ENCODE results near the gene RFTN1.

Gene RFTN1

GRCh38 chr3:16295298-16295890 is 218.1 kb downstream of the RFTN1 start:
- DNase-seq, result no peak

DNA sequence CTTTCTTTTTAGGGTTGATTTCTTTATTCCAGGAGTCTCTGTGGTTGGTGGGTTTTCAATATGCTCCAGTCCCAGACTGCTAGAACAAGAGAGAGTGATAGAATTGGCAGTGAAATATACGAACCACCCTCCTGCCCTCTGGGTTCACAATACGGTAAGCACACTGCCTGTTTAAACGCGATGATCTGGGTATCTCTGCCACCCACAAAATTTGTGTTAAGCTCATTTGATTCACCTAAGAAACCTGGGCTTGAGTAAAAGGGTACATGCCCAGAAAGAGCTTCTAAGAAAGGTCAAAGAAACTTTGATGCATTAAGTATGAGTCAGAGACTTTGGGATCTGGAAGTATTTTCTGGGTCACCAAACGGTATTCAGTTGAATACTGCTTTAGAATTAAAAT is 218.7 kb downstream of the RFTN1 start:
- DNase-seq, result no peak

- DNase-seq, result no peak
Measured at GRCh38 chr3:16290827-16291196, 222.7 kb downstream of the RFTN1 start.

DNA sequence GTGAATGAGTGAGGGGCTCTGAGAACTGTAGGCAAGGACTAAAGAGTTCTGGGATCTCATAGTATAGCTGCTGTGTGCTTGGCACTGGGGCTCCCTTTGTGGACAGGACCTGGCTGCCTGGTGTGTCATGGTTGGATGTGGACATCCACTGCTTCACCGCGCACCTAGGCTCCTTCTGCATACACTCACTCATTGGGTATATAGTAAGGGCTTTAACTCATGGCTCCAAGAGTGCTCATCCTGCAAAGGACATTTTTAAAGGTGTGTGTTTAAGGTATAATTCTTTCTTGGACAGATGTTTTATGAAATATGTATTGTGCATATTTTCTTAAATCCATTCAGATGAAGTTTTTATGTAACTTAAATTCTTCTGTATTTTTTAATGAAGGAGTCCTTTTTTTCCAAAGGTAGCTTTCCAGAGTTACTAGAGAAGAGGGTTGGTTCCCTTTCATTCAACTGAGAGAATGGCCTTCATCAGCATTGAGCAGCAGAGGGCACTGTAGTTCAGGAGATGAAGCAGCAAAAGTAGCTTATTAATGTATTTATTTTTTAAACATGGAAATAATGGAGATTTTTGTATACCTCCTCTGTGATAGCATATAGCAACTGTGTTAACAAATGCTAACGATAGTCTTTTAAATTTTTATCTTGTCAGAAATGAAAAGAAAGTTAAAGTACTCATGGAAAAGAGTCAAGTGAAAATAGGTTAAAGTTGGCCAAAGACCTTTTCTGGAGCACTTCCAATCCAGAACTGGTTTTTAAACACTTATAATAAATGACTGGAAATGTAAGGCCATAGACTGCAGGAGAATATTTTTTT is 223.3 kb downstream of the RFTN1 start:
- DNase-seq, result peak; percentile 45

DNA sequence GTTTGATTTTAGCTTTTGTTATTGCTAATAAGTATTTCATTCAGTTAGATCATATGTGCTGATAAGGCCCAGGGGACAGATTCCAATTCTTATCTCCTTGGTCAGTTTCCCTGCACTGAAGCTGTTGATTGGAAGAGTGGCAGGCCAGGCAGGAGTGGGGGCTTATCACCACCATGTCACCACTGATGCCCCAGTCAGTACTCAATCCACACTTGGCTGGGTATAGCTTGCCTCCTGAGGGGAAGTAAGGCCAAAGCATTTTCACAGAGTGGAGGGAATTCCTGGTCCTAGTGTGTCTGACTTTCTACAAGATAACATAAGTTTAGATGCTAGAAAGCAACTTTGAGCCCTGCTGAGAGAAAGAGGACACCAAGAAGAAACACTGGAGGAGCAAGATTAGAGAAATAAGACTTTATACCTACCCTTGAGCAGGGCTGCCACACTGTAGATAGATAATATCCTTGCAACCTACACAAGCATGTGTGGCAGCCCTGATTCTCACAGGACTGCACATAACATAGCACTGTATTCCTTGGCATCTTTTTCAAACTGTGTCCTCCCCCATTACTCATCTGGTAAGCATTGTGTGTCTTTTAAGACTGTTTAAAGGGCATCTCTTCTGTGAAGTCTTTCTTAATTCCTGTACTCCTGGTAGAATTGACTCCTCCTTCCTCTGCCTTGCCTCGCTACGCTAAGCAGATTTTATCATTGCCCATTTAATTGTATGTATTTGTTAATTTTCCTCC is 224.2 kb downstream of the RFTN1 start:
- DNase-seq, result no peak

GRCh38 chr3:16288664-16289063 is 224.8 kb downstream of the RFTN1 start:
- DNase-seq, result no peak

GRCh38 chr3:16286751-16287543 is 226.6 kb downstream of the RFTN1 start:
- DNase-seq, result no peak

- DNase-seq, result peak; percentile 68
Measured at GRCh38 chr3:16286161-16286560, 227.3 kb downstream of the RFTN1 start.

DNA sequence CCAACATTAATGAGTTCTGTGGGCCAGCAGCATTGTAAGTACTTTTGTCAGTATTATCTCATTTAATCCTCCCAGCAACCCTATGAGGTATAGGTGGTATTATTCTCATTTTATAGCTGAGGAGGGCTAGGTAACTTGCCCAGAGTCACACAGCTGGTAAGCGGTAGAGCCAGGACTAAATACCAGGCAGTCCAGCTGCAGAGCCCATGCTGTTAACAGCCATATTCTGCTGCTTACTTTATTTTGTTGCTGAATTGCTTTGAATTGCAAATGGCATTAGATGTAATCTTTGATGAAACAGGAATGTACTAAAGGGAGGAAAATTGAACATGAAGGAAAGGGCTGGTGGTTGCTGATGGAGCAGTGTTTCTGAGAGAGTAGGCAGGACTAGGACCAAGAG is 228.9 kb downstream of the RFTN1 start:
- DNase-seq, result no peak

DNA sequence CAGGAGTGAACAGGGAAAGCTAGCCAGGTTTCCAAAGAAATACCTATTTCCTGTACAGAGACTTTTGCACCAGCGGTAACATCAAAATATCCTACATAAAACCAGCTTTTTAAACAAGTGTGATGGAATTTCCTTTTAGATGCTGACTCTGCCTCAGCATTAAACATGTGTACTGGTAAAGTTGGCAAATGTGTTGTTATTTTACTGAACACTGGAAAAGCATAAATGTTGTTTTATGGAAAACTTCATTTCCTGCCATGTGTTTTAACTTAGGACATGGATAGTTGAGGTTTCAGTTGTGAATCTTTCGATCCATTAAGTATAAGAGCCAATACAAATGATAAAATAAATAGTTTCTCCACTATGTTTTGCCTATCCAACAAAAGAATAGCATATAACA is 232.8 kb downstream of the RFTN1 start:
- DNase-seq, result no peak

DNA sequence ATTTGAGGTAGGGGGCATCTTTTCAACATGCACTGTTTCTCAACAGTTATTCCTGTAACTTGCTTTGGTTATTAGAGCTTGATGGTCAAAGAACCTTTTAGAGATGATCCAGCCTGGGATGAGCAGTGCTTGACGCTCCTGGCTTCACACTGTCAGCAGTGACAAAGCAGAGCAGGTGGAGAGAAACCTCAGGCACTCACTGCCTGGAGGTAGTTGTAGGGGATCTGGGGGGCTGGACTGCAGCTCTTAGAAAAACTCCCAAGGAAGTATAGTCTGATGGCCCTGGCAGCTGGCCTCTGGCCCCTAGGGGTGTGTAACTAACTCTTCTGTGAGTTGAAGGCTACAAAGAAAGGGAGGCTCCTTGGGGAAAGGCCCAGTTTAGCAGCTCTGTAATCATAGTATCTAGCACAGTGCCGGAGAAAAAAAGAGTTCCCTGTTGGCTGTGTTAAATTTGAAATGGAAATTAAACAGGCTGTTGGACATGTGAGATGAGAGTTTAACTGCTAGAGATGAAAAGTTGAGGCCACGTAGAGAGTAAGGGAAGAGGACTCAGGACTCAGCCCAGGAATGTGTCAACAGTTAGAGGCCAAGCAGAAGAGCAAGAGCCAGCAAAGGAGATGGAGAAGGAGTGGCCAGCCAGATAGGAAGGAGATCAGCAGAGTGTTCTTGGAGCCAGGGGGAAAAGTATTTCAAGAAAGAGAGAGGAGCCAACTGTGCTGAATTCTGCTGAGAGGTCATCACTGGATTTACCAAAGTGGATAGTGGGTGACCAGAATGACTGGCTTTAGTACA is 234.3 kb downstream of the RFTN1 start:
- no peak for DNase-seq

DNA sequence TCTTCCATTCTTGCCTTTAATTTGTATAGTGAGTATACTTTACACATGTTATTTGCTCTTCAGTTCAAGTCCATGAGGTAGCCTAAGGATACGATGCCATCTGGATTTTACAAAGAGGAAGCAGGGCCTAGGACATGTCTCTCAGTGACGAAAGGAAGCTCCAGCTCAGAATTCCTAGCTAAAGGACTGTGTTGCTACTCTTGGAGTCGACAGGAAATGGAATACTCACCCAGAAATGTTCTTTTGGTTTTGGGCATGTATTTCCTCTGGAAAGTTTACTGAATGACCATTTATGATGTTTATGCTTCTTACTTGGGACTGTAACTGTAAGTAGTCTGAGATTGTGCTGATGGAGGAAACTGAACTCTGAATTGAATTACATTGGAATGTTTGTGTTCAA is 236.0 kb downstream of the RFTN1 start:
- no peak for DNase-seq

GRCh38 chr3:16273867-16274266 is 239.6 kb downstream of the RFTN1 start:
- DNase-seq, result no peak

DNA sequence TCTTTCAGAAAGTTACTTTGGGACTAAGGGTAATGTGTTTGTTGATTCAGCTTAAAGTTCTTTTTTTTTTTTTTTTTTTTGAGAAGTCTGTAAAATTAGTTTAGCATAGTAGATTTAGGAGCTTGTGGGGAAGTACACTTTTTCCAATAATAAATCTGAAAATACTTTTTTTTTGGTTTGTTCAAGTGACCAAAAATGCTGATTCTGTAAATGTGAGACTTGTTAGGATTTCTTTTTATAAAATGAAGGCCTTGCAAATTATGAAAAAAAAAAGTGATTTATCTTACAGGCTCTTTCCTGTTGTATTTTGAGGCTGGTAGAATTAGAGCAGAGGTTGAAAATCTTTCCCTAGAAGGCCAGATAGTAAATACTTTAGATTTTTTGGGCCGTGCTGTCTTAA is 240.9 kb downstream of the RFTN1 start:
- DNase-seq, result no peak

GRCh38 chr3:16270855-16271254 is 242.6 kb downstream of the RFTN1 start:
- DNase-seq, result no peak

GRCh38 chr3:16266714-16267113 is 246.8 kb downstream of the RFTN1 start:
- no peak for DNase-seq

Measured in activated gamma-delta T cell treated with Interleukin-2 at 50 U/mL for 16 hours (primary cell).